ENCODE measurements around the gene ARMH4. TPM values are rescaled to one million over a fixed set of nuclear protein-coding genes. Genes with fewer than 3 reads are reported as not detected.

Gene ARMH4
- total RNA-seq, 1 experiment from 2014 or later: 0.07 TPM

DNA sequence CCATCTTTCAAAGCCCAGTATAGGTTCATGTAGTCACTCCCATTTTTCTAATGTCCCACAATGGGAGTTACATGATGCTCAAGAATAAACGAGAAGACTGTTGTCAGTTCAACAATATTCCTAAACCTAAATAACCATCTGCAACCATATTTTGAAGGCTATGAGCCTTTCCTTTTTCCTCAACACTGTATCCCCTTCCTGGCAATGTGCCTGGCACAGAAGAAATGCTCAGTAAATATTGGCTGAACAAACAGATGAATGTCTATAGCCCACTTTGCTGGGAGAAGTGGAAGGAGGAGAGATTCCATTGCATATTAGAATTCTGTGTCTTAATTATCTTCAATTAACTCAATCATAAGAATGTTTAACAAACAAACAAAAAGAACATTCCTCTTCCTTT lies 6.1 kb downstream of the ARMH4 start:
- POLR2A ChIA-PET: no interaction called here

DNA sequence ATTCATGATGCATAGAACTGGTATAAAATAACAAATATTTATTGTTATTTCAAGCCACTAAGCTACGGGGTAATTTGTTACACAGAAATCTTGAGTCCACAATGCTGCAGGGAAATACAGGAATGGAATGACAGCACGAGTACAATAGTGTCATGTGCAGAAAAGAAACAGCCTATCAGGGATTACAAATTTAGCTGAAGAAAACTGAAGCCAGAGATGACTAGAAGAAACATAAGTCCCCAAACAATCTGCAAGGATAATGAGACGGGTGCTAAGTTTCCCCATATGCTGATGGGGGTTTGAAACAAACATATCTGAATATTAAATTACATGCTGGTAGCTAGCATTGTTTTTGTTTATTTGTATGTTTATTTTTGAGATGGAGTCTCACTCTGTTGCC lies 8.9 kb downstream of the ARMH4 start:
- Mint-ChIP-seq H3K36me3 (ENCODE audit: insufficient read depth, unreplicated experiment) (no peaks in the 10 kb centered on the region), H3K9me3 (ENCODE audit: unreplicated experiment) (no peaks in the 10 kb centered on the region), H3K27ac (ENCODE audit: unreplicated experiment) (no peak overlapping the region), H3K4me3 (ENCODE audit: unreplicated experiment) (no peak overlapping the region), H3K27me3 (ENCODE audit: insufficient read depth, unreplicated experiment) (peaks cover 11% of the 10 kb centered on the region), H3K4me1 (ENCODE audit: low read depth, unreplicated experiment) (no peaks in the 10 kb centered on the region)
- DNase-seq: no peak
- H3K4me3 ChIP-seq (ENCODE audit: low read depth, low read length): no peak overlapping the region
- no peaks in the 10 kb centered on the region; the same call in none of the 2 replicates for H3K27me3 ChIP-seq (replicated peaks; ENCODE audit: control insufficient read depth, insufficient read depth, low read length)
- ChIA-PET POLR2A (no interaction called here), CTCF (no interaction called here)
- no peaks in the 10 kb centered on the region for H3K9me3 ChIP-seq
- intact Hi-C loops (cut with micrococcal nuclease; ENCODE audit: unreplicated experiment): no loop called here
- no peak for TF ChIP-seq CTCF (IDR thresholded peaks at IDR 0.05; ENCODE audit: insufficient read depth in 1 of 2, low read depth in 1 of 2, low read length in 1 of 2, severe bottlenecking in 1 of 2, unreplicated experiment in 1 of 2)
- H3K36me3 ChIP-seq (ENCODE audit: control insufficient read depth, insufficient read depth, low read length): no peaks in the 10 kb centered on the region
- no peaks in the 10 kb centered on the region for H3K4me1 ChIP-seq
- no TSS peak for BruUV-seq (replicated peaks)

More for the DNA sequence above, 6.1 kb downstream of the ARMH4 start:
- BruUV-seq (replicated peaks): no TSS peak
- no peak for TF ChIP-seq CTCF (IDR thresholded peaks at IDR 0.05; ENCODE audit: insufficient read depth in 1 of 2, low read depth in 1 of 2, low read length in 1 of 2, severe bottlenecking in 1 of 2, unreplicated experiment in 1 of 2)
- Histone ChIP-seq H3K4me1 (no peaks in the 10 kb centered on the region), H3K27me3 (replicated peaks; ENCODE audit: control insufficient read depth, insufficient read depth, low read length) (peaks cover 2% of the 10 kb centered on the region), H3K4me3 (ENCODE audit: low read depth, low read length) (no peak overlapping the region), H3K9me3 (no peaks in the 10 kb centered on the region), H3K36me3 (ENCODE audit: control insufficient read depth, insufficient read depth, low read length) (no peaks in the 10 kb centered on the region)
- Mint-ChIP-seq H3K27ac (ENCODE audit: unreplicated experiment) (no peak overlapping the region), H3K4me3 (ENCODE audit: unreplicated experiment) (no peak overlapping the region), H3K27me3 (ENCODE audit: insufficient read depth, unreplicated experiment) (peaks cover 29% of the 10 kb centered on the region), H3K36me3 (ENCODE audit: insufficient read depth, unreplicated experiment) (no peaks in the 10 kb centered on the region), H3K9me3 (ENCODE audit: unreplicated experiment) (no peaks in the 10 kb centered on the region), H3K4me1 (ENCODE audit: low read depth, unreplicated experiment) (no peaks in the 10 kb centered on the region)
- intact Hi-C loops (cut with micrococcal nuclease; ENCODE audit: unreplicated experiment): no loop called here
- no peak for DNase-seq
- CTCF ChIA-PET: no interaction called here

- DNase-seq: no peak
- ChIA-PET CTCF (no interaction called here), POLR2A (no interaction called here)
- Mint-ChIP-seq H3K4me1 (ENCODE audit: low read depth, unreplicated experiment) (no peaks in the 10 kb centered on the region), H3K4me3 (ENCODE audit: unreplicated experiment) (no peak overlapping the region), H3K27me3 (ENCODE audit: insufficient read depth, unreplicated experiment) (peaks cover 8% of the 10 kb centered on the region), H3K36me3 (ENCODE audit: insufficient read depth, unreplicated experiment) (no peaks in the 10 kb centered on the region), H3K9me3 (ENCODE audit: unreplicated experiment) (no peaks in the 10 kb centered on the region), H3K27ac (ENCODE audit: unreplicated experiment) (no peak overlapping the region)
- no peaks in the 10 kb centered on the region; the same call in 1 of the 2 replicates for H3K27me3 ChIP-seq (replicated peaks; ENCODE audit: control insufficient read depth, insufficient read depth, low read length)
- no peak overlapping the region for H3K4me3 ChIP-seq (ENCODE audit: low read depth, low read length)
- no peaks in the 10 kb centered on the region for H3K9me3 ChIP-seq
- no peak for TF ChIP-seq CTCF (IDR thresholded peaks at IDR 0.05; ENCODE audit: insufficient read depth in 1 of 2, low read depth in 1 of 2, low read length in 1 of 2, severe bottlenecking in 1 of 2, unreplicated experiment in 1 of 2)
- no TSS peak for BruUV-seq (replicated peaks)
- intact Hi-C loops (cut with micrococcal nuclease; ENCODE audit: unreplicated experiment): no loop called here
- no peaks in the 10 kb centered on the region for H3K4me1 ChIP-seq
- no peaks in the 10 kb centered on the region for H3K36me3 ChIP-seq (ENCODE audit: control insufficient read depth, insufficient read depth, low read length)
Measured at GRCh38 chr14:58141893-58142292, 10.1 kb downstream of the ARMH4 start.

All from Caco-2 (cell line).